Natural killer cell (primary cell): ENCODE results near the gene PCDH18. TPM values are rescaled to one million over a fixed set of nuclear protein-coding genes. Genes with fewer than 3 reads are reported as not detected.

Source experiments
- ATAC-seq, 3 donors: fragments of 150-1000 bp in 2 of 3; fragments of 200-7000 bp in 1 of 3; cut with Tn5 transposase; 1 replicate in 1 of 3; 2 replicates in 2 of 3; pipeline ENCODE4 v1.10.0; 2021; ENCODE audit warnings: mild to moderate bottlenecking in 2 of 3, moderate library complexity in 2 of 3
- DNase-seq, 2 donors: peaks; one replicate each; pipeline versions ENCODE4 v3.0.0 to v3.0.0-alpha.2; 2013 to 2021; ENCODE audit warnings: mixed read lengths in 1 of 2
- H3K27ac ChIP-seq: one replicate; pipeline ENCODE4 v1.5.1; 2013; ENCODE audit warnings: mild to moderate bottlenecking, low read length
- H3K27me3 ChIP-seq: one replicate; pipeline ENCODE4 v1.6.1; 2013; ENCODE audit warnings: low read length; ENCODE audit not compliant: control insufficient read depth, insufficient read depth
- H3K36me3 ChIP-seq: one replicate; pipeline ENCODE4 v1.6.1; 2013; ENCODE audit warnings: low read length; ENCODE audit not compliant: control insufficient read depth, insufficient read depth
- H3K4me1 ChIP-seq: one replicate; pipeline ENCODE4 v1.6.1; 2013; ENCODE audit warnings: low read length; ENCODE audit not compliant: control insufficient read depth, insufficient read depth
- H3K4me3 ChIP-seq: one replicate; pipeline ENCODE4 v1.5.1; 2013; ENCODE audit warnings: low read length
- H3K9me3 ChIP-seq: one replicate; pipeline ENCODE4 v1.6.1; 2013; ENCODE audit warnings: low read length; ENCODE audit not compliant: control insufficient read depth, insufficient read depth
- H3K27ac Mint-ChIP-seq, 2 donors: one replicate each; pipeline ENCODE4 v1.8.0; 2022; ENCODE audit warnings: mild to moderate bottlenecking in 2 of 2, mixed read lengths in 2 of 2, moderate library complexity in 1 of 2
- H3K27me3 Mint-ChIP-seq, 2 donors: one replicate each; pipeline ENCODE4 v1.8.0; 2022; ENCODE audit warnings: low read depth in 2 of 2, mixed read lengths in 2 of 2
- H3K36me3 Mint-ChIP-seq: one replicate; pipeline ENCODE4 v1.8.0; 2022; ENCODE audit warnings: mixed read lengths
- H3K4me1 Mint-ChIP-seq, 2 donors: one replicate each; pipeline ENCODE4 v1.8.0; 2022; ENCODE audit warnings: mixed read lengths in 2 of 2
- H3K4me3 Mint-ChIP-seq: one replicate; pipeline ENCODE4 v1.8.0; 2022; ENCODE audit warnings: mild to moderate bottlenecking, moderate library complexity, mixed read lengths
- H3K9me3 Mint-ChIP-seq, 2 donors: one replicate each; pipeline ENCODE4 v1.8.0; 2022; ENCODE audit warnings: mixed read lengths in 2 of 2
- CTCF ChIP-seq: fragments of 200-600 bp; IDR thresholded peaks from one replicate; pipeline ENCODE4 v1.8.0; 2022; ENCODE audit warnings: antibody characterized with exemption
- WGBS: methylation state at CpG from one replicate; pipeline ENCODE4 v1.1.7; 2013; ENCODE audit warnings: missing lambda C conversion rate; ENCODE audit not compliant: insufficient coverage; 5-methylcytosine and 5-hydroxymethylcytosine counted together
- intact Hi-C: fragments of 100-400 bp; cut with micrococcal nuclease; formaldehyde crosslinking; loops from one replicate; pipeline ENCODE4 v1.14.2; 2022
- total RNA-seq, 4 donors: library from RNA; stranded (reverse); fragments of 120-200 nt in 1 of 4; gene quantifications; one replicate each; pipeline versions ENCODE4 v1.2.3 to v1.2.4, GENCODE V29; 2013 to 2022

PCDH18 gene
- total RNA-seq, 3 donors from 2014 or later (not counting 1 experiment from before 2014, with no cell fraction given): not detected

- Mint-ChIP-seq H3K27ac (no peak overlapping the region), H3K4me1 (no peaks in the 10 kb centered on the region), H3K9me3 (peaks cover 0 to 2% of the 10 kb centered on the region in 2 donors), H3K4me3 (no peak overlapping the region), H3K36me3 (no peaks in the 10 kb centered on the region), H3K27me3 (no peaks in the 10 kb centered on the region)
- Histone ChIP-seq H3K9me3 (peaks cover 3% of the 10 kb centered on the region), H3K36me3 (no peaks in the 10 kb centered on the region), H3K4me3 (no peak overlapping the region), H3K4me1 (no peaks in the 10 kb centered on the region), H3K27ac (no peak overlapping the region), H3K27me3 (no peaks in the 10 kb centered on the region)
- DNase-seq (no peak), ATAC-seq (no peak)
- no peak for TF ChIP-seq CTCF
- intact Hi-C loops: no loop called here
- WGBS: 100% methylated on average over 1 of the region's 1 CpG
Observed at GRCh38 chr4:137535718-137536117, 3.4 kb upstream of the PCDH18 start.

GRCh38 chr4:137534516-137534915, 2.2 kb upstream of the PCDH18 start:
- no peak for TF ChIP-seq CTCF
- intact Hi-C loops: no loop called here
- peaks cover 3% of the 10 kb centered on the region for H3K9me3 ChIP-seq
- Mint-ChIP-seq H3K27me3 (no peaks in the 10 kb centered on the region), H3K4me3 (no peak overlapping the region), H3K9me3 (peaks cover 0 to 2% of the 10 kb centered on the region in 2 donors), H3K36me3 (no peaks in the 10 kb centered on the region), H3K4me1 (no peaks in the 10 kb centered on the region), H3K27ac (no peak overlapping the region)
- WGBS: no CpG with 5 or more reads among the region's 1 CpG
- DNase-seq (no peak), ATAC-seq (no peak)
- H3K4me1 ChIP-seq: no peaks in the 10 kb centered on the region
- H3K4me3 ChIP-seq: no peak overlapping the region
- H3K27ac ChIP-seq: no peak overlapping the region
- no peaks in the 10 kb centered on the region for H3K27me3 ChIP-seq
- no peaks in the 10 kb centered on the region for H3K36me3 ChIP-seq

GRCh38 chr4:137533855-137534254, 1.6 kb upstream of the PCDH18 start:
- H3K9me3 ChIP-seq: peaks cover 3% of the 10 kb centered on the region
- H3K4me3 Mint-ChIP-seq: no peak overlapping the region
- DNase-seq: no peak
- H3K36me3 ChIP-seq: no peaks in the 10 kb centered on the region
- 85% methylated on average over 1 of the region's 2 CpGs for WGBS
- H3K4me1 ChIP-seq: no peaks in the 10 kb centered on the region
- ATAC-seq: no peak
- peaks cover 0 to 4% of the 10 kb centered on the region in 2 donors for H3K9me3 Mint-ChIP-seq
- intact Hi-C loops: no loop called here
- H3K27ac Mint-ChIP-seq: no peak overlapping the region
- no peaks in the 10 kb centered on the region for H3K27me3 ChIP-seq
- H3K36me3 Mint-ChIP-seq: no peaks in the 10 kb centered on the region
- H3K4me3 ChIP-seq: no peak overlapping the region
- H3K27ac ChIP-seq: no peak overlapping the region
- no peaks in the 10 kb centered on the region for H3K4me1 Mint-ChIP-seq
- TF ChIP-seq CTCF: no peak
- no peaks in the 10 kb centered on the region for H3K27me3 Mint-ChIP-seq

GRCh38 chr4:137532869-137533236, 559 bp upstream of the PCDH18 start:
- H3K9me3 Mint-ChIP-seq: peaks cover 0 to 4% of the 10 kb centered on the region in 2 donors
- 0% methylated on average over 1 of the region's 3 CpGs for WGBS
- H3K27me3 Mint-ChIP-seq: no peaks in the 10 kb centered on the region
- DNase-seq: no peak
- no peak for TF ChIP-seq CTCF
- no peaks in the 10 kb centered on the region for H3K36me3 Mint-ChIP-seq
- Histone ChIP-seq H3K9me3 (peaks cover 3% of the 10 kb centered on the region), H3K4me3 (no peak overlapping the region), H3K4me1 (no peaks in the 10 kb centered on the region), H3K36me3 (no peaks in the 10 kb centered on the region), H3K27ac (no peak overlapping the region), H3K27me3 (no peaks in the 10 kb centered on the region)
- ATAC-seq: no peak
- no peaks in the 10 kb centered on the region for H3K4me1 Mint-ChIP-seq
- H3K27ac Mint-ChIP-seq: no peak overlapping the region
- intact Hi-C loops: no loop called here
- H3K4me3 Mint-ChIP-seq: no peak overlapping the region
